NCI-H128 (cell line): ENCODE measurements around the gene PMFBP1.

Source experiments
- DNase-seq: peaks from one replicate; lab custom pipeline; 2025; ENCODE audit not compliant: unreplicated experiment; lab: John Stamatoyannopoulos, UW

PMFBP1 gene

DNA sequence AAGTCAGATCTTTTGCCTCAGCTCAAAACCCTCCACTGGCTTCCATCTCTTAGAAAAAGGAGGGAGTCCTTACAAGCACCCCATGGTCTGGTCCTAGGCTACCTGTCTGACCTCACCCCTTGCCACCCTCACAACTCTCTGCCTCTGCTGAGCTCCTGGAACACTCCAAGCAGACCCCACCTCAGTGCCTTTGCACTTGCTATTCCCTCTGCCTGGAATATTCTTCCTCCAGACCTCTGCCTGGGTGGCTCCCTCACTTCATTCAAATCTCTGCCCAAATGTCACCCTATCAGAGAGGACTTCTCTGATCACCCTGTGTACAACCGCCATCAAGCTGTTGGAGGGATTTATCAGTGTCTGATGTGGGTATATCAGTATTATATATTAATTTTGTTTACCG is 37.4 kb downstream of the PMFBP1 start:
- no peak for DNase-seq

- no peak for DNase-seq
Measured at GRCh38 chr16:72132726-72133125, 39.2 kb downstream of the PMFBP1 start.

DNA sequence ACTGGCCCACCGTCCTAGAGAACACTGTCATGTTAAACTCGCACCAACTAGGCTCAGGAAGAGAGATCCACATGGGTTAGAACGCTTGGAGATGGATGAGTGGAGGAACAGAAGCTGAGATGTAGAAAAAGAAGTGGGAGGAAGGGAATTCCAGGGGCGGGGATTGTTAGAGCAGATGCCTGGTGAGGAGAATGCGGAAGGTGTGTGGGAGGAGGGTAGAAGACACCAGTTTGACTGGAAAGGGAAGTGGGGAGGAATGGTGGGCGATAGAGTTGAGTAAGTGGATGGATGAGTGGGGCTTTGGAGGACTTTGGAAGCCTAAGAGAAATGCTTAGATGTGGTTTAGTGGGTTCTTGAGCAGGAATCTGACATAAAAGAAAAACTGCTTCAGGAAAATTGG is 40.9 kb downstream of the PMFBP1 start:
- DNase-seq = no peak

DNA sequence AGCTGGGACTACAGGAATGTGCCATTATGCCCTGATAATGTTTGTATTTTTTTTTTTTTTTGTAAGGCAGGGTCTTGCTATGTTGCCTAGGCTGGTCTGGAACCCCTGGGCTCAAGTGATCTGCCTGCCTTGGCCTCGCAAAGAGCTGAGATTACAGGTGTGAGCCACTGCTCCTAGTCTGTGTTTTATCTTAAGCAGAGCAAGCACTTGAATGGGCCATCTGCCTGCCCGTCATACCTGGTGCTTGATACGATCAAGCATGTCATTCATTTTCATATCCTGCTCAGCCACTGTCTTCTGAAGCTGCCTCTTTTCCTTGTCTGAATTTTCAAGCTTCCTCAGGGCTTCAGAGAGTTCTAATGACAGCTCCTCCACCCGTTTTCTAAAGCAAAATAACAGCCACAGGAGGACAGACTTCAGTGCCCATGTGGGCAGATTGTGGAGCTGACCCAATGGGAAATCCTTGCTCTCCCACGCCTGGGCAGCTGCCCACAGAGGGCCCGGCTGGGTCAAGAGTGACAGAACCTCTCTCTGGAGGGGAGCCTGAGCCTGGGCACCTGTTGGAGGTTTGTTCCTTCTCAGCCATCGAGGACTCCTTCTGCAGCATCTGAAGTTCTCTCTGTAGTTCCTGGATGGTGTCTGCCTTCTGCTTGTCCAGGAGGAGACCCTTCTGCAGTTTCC is 41.8 kb downstream of the PMFBP1 start:
- DNase-seq = no peak

- no peak for DNase-seq
Measured at GRCh38 chr16:72128701-72129100, 43.3 kb downstream of the PMFBP1 start.

GRCh38 chr16:72126429-72126765 is 45.6 kb downstream of the PMFBP1 start:
- no peak for DNase-seq

DNA sequence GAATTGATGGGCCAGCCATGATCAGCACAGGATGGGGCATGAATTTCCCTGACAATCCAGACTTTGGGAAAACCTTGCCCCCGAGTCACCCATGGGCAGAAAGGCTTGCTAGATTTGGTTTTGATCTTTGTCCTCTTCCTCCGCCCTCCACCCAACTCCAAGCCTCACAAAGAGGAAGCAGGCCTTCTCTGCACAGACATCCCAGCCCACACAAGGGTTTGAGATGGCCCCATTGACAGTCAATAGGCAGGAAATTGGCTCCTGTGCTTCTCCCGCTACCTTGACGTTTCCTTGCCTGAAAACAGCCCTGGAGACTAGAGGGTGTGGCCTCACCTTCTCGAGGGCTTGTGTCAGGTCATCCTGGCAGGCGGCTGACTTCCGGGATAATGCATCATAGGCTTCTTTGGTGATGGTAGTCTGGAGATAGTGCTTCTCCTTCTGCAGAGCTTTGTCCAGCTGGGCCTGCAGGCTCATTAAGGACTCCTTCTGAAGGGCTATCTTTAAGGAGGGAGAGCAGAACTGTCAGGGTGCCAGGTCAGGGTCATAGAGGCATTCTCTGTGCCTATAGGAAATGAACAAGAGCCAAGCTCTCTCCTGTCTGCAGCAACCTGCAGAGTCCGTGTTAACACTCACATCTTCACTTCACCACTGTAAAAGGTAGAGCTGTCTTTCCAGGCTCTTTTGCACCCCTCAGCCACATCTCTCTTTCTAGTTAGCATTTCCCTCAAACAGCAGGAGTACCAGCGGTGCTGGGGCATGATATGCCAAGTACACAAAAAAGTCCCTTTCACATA is 46.1 kb downstream of the PMFBP1 start:
- DNase-seq = no peak

GRCh38 chr16:72124761-72125634 is 47.0 kb downstream of the PMFBP1 start:
- no peak for DNase-seq

DNA sequence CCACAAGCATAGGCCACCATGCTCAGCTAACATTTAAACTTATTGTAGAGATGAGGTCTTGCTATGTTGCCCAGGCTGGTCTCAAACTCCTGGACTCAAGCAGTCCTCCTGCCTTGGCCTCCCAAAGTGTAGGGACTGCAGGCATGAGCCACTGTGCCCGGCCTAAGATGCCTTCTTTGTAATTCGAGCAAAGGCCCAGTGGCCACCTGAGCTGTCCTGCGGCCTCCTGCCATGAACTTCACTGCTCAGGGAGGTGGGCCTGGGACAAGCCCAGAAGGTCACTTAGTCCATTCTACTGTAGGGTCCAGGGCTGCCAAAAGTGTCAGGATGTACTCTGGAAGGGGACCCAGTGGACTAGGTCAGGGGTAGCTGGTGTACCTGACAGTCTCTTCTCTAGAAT is 47.8 kb downstream of the PMFBP1 start:
- DNase-seq = no peak

DNA sequence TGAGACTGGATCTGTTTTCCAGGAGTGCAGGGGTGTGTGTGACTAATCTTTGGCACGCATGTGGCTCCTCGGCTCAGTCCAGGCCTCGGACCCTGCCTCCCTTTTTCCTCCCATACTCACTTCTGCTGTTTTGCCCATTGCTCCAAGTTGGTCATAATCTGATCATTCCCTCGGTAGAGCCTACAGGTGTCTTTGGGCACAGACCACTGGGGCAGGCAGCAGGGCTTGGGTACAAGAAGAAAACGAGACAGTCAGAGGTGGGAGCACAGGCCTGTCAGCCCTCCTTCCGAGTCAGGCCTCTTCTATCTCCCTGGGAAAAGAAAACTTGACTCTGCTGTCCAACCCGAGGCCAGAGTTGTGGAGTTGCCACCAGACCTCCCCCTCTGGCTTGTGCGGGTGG is 48.5 kb downstream of the PMFBP1 start:
- no peak for DNase-seq

- DNase-seq = no peak
Measured at GRCh38 chr16:72122916-72123315, 49.0 kb downstream of the PMFBP1 start.

DNA sequence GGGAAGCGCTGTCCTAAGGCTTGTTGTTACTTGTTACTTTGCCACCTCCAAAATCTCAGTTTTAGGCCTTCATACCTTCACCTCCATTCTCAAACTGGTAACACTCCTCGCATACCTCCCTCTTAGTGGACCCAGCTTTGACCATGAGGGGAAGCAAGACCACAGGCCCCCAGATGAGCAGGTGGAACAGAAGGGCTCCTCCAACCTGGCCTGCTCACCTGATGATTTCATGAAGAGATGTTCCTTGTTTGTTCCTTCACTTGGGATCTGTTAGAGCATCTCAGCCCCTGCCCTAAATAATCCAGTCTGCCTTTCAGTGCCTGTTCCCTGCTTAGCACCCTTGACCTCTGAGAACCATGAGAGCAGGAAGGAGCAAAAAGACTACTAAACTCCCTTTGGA is 49.6 kb downstream of the PMFBP1 start:
- no peak for DNase-seq

DNA sequence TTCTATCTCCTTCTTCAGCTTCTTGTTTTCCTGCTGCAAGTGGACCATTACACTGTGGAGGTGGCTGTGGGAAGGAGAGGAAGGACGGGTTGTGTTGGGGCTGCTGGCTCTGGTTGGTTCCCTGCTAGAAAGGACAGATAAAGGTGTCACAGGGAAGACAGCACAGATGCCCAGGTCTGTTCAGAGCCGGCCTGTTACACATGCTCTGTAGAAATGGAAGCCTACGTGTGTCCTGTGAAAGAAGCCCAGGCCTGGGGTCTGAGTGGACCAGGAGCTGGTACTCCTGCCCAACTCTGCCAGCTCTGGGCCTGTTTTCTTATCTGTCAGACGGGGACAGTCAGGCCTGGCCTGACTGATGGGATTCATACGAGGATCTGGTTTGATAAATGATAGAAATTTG is 51.9 kb downstream of the PMFBP1 start:
- no peak for DNase-seq

GRCh38 chr16:72113616-72113945 is 58.4 kb downstream of the PMFBP1 start:
- no peak for DNase-seq

- no peak for DNase-seq
Measured at GRCh38 chr16:72112906-72113615, 58.9 kb downstream of the PMFBP1 start.

- DNase-seq = no peak
Measured at GRCh38 chr16:72112452-72112792, 59.5 kb downstream of the PMFBP1 start.

DNA sequence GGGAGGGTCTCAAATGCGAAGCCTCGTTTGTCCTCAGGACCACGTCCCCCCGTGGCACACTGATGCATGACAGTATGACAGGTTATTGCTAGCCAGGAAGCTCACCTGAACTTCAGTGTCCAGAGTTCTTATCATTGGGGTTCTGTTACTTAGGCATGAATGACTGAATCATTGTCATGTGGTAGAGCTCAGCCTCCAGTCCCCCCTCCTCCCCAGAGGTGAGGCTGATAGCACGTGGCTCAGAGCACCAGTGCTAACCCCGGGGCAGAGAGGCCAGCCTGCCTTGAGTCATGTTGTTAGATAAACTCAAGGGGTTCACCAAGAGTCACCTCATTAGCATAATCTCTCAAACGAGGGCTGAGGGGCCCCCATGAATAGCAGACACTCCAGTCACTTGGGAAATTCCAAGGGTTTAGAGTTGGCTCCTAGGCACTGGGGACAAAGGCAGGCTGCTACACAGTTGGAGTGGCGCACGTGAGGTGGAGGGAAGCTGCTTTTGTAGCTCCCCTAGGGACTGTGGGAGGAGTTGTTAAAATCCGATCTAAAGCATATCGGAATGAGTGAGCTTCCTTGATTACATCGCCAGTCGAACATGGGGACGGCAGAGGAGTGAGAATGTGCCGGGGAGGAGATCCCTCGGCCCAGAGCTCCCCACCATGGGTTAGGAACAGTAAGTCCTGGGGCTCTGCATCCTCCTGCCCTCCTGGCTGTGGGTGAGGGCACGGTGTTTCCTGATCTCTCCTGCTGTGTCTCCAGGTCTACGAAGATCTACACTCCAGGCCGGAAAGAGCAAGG is 60.1 kb downstream of the PMFBP1 start:
- DNase-seq = no peak

GRCh38 chr16:72110662-72111615 is 61.0 kb downstream of the PMFBP1 start:
- DNase-seq = no peak

DNA sequence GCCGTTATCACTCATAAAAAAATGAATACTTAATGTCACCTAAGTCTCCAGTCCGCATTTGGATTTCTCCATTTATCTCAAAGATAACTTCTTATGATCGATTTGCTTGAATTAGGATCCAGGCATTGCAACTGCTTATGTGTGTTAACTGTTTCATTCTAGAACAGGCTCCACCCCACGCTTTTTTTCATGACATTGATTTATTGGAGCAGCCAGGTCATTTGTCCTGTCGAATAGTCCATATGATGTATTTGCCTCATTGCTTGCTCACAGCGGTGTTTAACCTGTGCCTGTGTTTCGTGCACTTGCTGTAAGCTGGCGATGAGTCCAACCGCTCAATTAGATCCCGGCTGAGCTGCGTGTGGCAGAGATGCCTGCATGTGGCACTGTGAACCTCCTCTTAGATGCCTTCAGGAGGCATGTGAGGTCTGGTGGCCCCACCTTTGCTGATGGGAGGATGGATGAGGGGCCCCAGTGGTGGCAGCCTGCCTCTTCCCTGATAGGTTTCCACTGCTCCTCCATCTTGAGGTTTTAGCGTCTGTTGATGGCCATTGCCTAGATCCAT is 61.9 kb downstream of the PMFBP1 start:
- no peak for DNase-seq
